Posterior cingulate gyrus (tissue), 11 donors: ENCODE data around the gene HAUS5.
"Not testable (repeated sequence)": the region's sequence is repeated elsewhere in the genome, so short reads cannot be mapped to it uniquely, and the experiment has no call there.

Experiments
- DNase-seq, 10 donors: peaks; one replicate each; pipeline versions ENCODE4 v3.0.0 to v3.0.0-alpha.2; 2020 to 2021; ENCODE audit warnings: mixed read lengths in 3 of 10
- intact Hi-C: fragments of 100-400 bp; cut with DNase I; formaldehyde crosslinking; loops from one replicate; pipeline ENCODE4 v1.15.1; 2023

Gene HAUS5

DNA sequence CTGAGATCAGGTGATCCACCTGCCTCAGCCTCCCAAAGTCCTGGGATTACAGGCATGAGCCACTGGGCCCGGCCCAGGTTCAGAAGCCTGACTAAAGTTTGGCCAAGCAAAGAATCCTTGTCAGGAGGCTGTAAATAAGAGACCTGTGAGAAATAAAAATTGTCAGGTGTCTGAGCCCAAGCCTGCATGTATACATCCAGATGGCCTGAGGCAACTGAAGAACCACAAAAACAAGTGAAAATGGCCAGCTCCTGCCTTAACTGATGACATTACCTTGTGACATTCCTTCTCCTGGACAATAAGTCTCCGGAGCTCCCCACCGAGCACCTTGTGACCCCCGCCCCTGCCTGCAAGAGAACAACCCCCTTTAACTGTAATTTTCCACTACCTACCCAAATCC, 8.1 kb upstream of the HAUS5 start:
- DNase-seq, intact Hi-C loops: not testable (repeated sequence)

DNA sequence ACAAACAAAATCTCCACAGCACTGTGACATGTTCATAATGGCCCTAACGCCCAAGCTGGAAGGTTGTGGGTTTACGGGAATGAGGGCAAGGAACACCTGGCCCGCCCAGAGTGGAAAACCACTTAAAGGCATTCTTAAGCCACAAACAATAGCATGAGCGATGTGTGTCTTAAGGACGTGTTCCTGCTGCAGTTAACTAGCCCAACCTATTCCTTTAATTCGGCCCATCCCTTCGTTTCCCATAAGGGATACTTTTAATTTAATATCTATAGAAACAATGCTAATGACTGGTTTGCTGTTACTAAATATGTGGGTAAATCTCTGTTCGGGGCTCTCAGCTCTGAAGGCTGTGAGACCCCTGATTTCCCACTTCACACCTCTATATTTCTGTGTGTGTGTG, 5.4 kb upstream of the HAUS5 start:
- DNase-seq = peak in 1 of 10 donors; percentile 11
- intact Hi-C loops = not testable (repeated sequence)

DNA sequence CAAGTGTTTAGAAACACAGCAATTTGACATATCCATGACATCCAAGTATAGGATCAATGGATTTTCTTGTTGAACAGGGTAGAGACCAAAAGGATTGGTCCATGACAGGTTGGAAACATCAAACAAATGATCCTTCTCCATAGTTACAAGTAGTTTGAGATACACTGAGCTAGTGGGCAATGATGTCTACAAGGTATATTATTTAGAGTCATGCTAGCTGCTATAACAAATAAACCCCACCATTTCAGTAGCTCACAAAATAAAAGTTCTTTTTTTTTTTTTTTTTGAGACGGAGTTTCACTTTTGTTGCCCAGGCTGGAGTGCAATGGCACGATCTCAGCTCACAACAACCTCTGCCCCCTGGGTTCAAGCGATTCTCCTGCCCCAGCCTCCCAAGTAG, 4.9 kb upstream of the HAUS5 start:
- intact Hi-C loops = loop anchor here (2.0 kb wide), 1 partner anchor 59 kb away; no protein-coding TSS in a partner anchor
- DNase-seq = peak in 1 of 10 donors; percentile 4

DNA sequence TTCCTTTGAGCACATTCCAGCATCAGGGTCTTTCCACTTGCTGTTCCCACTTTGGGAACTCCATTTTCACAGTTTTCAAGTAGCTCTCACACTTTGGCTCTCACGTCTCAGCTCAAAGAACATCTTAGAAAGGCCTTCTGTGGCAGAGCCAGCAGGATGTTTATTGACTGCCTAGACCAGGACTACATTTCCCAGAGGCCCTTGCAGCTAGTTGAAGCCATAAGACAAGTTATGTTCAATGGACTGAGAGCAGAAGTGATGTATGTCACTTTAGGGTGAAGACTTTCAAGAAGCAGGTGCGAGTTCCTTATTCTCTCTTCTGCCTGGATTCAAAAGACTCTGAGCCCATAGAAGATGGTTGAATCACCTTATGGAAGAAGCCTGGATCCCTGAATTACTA, 4.3 kb upstream of the HAUS5 start:
- intact Hi-C loops = loop anchor here (2.0 kb wide), 1 partner anchor 59 kb away; no protein-coding TSS in a partner anchor
- no peak for DNase-seq

DNA sequence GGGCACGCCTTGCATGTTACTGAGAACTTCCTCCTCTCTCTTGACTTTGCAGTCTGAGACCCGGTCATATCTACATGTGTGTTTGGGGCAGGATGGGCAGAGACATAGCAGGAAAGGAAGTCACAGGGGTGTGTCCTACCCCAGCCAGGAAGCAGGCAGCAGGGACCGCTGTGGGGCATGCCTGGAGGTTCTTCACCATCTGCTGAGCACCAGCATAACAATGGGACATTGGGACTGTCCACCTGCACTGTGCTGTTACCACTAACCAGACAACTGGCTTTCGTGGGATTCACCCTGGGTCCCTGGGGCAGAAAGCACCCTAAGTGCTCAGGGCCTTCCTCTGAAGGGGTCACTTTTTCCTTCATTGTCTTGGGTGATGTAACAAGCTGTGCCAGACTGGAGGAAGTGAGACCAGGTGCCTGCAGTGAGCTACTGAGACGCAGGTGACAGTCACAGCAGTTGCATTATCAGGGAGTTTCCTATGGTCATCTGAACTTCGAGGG, 2.6 kb upstream of the HAUS5 start:
- intact Hi-C loops = loop anchor here (2.0 kb wide), 1 partner anchor 61 kb away; no protein-coding TSS in a partner anchor
- peak in 1 of 10 donors; percentile 33 for DNase-seq

DNA sequence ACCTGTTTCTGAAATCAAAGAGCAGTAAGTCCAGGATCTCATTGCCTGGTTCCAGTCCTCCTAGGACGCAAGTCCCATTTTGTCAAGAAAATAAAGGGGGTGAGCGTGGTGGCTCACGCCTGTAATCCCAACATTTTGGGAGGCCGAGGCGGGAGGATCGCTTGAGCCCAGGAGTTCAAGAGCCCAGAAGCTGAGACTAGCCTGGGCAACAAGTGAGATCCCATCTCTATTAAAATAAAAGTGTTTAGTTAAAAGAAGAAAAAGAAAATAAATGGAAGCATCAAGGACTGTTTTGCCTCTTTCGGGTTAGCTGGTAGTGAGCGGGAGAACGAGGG, 344 bp upstream of the HAUS5 start:
- intact Hi-C loops = loop anchor here (2.0 kb wide), 1 partner anchor 17 kb away; the partner anchor contains the start of gene RBM42
- DNase-seq = peak in 1 of 10 donors; percentile 59

DNA sequence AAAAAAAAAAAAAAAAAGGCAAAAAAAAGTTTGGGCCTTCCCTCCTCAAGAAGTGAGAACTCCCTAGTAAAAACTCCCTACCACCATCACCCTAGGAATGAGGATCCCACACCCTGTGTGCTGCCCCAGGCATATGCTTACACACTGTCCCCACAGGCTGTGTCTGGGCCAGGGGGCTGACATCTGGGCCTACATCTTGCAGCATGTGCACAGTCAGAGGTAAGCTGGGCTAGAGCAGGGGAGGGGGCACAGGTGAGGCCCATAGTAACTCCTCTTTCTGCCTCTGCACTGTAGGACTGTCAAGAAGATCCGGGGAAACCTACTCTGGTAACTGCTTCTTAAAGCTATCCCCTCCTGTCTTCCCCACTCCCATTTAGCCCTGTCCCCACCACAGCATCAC, 1.0 kb downstream of the HAUS5 start:
- intact Hi-C loops = loop anchor here (2.0 kb wide), 1 partner anchor 15 kb away; the partner anchor contains the start of gene RBM42
- DNase-seq = peak in 1 of 10 donors; percentile 68

DNA sequence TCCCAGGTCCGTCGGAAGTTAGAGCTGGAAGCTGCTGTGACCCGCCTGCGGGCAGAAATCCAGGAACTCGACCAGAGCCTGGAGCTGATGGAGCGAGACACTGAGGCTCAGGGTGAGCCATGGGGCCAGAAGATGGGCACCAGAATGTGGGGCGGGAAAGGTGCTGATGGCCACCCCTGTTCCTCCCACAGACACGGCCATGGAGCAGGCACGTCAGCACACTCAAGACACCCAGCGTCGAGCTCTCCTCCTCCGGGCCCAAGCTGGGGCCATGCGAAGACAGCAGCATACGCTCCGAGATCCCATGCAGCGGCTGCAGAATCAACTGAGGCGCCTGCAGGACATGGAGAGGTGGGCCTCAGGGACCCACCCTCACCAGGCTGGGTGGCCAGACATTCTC, 2.5 kb downstream of the HAUS5 start:
- intact Hi-C loops = no loop called here
- peak in 1 of 10 donors; percentile 74 for DNase-seq

DNA sequence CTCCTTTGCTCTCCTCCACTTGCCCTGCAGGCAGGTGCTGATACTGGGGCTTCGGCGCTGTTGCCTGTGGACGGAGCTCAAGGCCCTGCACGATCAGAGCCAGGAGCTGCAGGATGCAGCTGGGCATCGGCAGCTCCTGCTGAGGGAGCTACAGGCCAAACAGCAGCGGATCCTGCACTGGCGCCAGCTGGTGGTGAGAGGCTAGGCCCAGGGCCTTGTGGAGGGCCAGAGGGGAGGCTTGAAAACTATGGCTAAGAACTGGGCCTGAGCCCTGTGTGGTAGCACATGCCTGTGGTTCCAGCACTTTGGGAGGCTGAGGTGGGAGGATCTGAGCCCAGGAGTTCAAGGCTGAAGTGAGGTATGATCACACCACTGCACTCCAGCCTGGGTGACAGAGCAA, 6.3 kb downstream of the HAUS5 start:
- DNase-seq = peak in 1 of 10 donors; percentile 75
- intact Hi-C loops = no loop called here

DNA sequence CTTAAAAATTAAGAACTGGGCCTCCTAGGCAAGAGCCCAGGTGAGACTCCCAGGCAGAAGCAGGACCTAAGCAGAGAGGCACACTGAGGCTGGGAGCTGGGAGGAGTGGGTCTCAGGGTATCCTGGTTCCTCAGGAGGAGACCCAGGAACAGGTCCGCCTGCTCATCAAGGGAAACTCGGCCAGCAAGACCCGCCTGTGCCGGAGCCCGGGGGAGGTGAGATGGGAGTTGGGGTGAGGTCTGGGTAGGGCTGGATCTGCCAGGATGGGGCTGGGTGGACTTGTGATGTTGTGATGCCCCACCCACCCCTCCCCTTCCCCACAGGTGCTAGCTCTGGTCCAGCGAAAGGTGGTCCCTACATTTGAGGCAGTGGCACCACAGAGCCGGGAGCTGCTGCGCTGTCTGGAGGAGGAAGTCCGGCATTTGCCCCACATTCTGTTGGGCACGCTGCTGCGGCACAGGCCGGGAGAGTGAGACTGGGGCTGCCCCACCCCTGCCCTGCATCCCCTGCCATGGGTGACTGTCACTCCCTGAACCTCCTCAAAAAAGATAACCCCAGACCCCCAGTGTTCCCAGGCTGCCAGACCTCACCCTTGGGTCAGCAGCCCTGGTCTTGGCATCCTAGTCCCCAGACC, 6.9 kb downstream of the HAUS5 start:
- peak in 1 of 10 donors; percentile 55 for DNase-seq
- intact Hi-C loops = no loop called here

DNA sequence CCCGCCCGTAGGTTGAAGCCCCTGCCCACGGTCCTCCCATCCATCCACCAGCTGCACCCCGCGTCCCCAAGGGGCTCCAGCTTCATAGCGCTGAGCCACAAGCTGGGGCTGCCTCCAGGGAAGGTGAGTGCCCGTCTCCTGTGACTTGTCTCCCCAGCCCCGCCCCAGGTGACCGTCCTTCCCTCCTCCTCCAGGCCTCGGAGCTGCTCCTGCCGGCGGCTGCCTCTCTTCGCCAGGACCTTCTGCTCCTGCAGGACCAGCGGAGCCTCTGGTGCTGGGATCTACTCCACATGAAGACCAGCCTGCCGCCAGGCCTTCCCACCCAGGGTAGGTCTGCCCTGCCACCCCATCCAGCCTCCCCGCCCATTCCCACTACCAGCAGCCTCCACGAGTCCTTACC, 7.5 kb downstream of the HAUS5 start:
- DNase-seq = peak in 1 of 10 donors; percentile 81
- intact Hi-C loops = no loop called here

DNA sequence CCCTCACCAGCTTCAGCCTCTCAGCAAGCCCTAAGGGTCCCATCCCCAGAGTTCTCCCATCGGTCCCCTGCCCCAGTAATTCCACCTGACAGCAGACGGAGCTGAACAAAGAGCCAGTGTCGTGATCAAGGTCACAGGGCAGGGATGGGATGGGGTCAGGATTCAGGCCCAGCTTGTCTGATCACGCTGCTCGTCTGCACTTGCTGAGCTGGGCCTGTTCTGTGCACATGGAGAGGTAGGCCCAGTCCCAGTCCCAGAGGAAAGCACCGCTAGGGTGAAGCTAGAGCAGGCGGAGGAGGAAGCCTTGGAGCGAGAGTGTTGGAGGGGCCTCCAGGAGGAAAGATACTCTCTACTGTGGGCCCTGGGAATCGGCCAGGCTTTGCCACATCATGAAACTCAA, 9.2 kb downstream of the HAUS5 start:
- intact Hi-C loops = no loop called here
- peak in 2 of 10 donors; percentile 18 to 67 for DNase-seq

DNA sequence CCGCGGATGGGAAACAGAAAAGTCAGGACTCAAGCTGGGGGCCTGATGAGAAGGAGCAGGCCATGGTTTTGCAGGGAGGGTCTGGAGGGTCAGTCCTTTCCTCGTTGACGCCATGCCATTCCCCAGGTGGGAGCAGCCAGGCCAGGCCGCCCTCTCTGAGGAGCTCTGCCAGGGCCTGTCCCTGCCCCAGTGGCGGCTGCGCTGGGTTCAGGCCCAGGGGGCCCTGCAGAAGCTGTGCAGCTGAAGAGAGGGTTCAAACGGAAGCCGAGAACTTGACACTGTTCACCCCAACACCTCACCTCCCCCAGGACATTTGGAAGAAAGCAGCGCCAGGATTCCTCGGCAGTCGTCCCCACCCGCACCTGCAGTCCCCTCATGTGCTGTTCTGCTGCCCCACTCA, 10.2 kb downstream of the HAUS5 start:
- intact Hi-C loops = no loop called here

DNA sequence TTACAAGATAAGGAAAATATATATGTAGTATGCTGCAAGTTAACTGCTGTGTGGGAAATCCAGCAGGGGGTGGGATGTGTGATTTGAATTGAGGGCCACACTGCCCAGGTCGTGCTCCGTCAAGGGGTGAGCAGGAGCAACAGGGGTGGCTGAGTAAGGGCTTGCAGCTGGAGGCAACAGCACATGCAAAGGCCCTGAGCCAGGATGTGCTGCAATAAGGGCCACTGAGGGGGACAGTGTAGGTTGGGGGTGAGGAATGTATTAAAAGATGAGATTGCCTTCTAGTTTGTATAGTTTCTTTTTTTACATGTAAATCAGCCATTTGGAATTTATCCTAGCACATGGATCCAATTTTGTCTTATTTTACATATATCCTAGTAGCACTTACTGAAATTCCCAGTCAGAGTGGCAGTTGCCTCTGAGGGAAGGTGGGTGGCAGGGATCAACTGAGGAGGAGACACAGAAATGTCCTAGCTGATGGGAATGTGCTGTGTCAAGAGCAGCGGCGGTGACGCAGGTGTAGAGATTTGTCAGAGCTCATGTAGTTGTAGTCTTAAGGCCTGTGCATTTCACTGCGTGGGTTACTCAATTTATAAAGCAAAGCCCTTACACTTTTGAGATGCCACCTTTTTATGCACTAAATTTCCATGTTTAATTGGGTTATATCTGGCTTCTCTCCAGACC, 10.9 kb downstream of the HAUS5 start:
- peak in 4 of 10 donors; percentile 19 to 90 (median 56) for DNase-seq
- intact Hi-C loops = no loop called here

More for the DNA sequence above, 10.2 kb downstream of the HAUS5 start:
- peak in 1 of 10 donors; percentile 47 for DNase-seq

DNA sequence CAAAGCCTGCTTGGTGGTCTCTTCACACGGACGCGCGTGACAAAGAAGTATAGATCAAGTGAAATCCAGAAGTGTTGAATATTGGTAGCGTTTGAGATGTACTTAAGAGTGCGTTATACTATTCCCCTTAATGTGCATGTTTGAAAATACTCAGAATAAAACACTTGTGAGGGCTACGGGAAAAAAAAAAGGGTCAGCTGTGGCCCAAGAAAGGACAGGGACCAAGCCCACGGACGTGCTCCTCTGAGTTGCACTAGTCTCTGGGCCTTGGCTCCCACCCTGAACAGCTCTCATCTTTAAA, 15.7 kb downstream of the HAUS5 start:
- intact Hi-C loops = loop anchor here (2.0 to 5.0 kb wide), 2 partner anchors 15 to 81 kb away; partner anchors contain the start of genes HAUS5 and TMEM147
- no peak for DNase-seq

DNA sequence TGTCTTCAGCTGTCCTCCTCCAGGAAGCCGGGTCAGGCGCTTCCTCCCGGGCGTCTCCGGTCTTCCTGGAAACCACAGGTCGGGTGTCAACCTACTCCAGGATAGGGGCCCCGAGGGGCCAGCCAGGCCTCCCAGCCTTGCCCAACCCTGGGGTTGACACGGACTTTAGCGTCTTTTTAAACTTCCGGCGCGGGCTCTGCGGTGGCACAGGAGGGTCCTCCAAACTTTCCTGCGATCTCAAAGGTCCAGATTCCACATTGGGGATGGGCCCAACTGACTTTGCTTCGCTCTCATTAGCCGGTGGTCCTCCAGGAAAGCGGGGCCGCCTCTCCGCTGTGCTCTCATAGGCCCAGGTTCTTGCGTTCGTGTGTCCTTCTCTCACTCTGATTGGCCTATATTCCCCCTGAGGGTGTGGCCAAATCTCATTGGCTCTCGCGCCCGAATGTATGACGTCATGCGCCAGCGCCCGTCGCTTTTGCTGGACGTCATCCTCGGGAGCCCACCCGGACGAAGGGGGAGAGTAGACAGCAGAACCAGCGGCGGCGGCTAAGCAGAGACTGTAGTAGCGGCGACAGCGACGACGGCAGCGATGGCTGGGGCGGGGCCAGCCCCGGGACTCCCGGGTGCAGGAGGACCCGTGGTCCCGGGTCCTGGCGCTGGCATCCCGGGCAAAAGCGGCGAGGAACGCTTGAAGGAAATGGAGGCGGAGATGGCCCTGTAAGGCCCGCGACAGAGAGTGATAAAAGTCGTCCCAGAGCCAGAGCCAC, 16.2 kb downstream of the HAUS5 start, which contains the start of gene RBM42:
TSS of gene RBM42 (plus strand) at position 472 of the 767 bp plus-strand sequence. CDS start at position 590, 118 bp downstream.
- intact Hi-C loops = loop anchor here (2.0 to 5.0 kb wide), 2 partner anchors 16 to 81 kb away; partner anchors contain the start of genes HAUS5 and TMEM147
- peak; percentile 90 to 99 (median 94) for DNase-seq

DNA sequence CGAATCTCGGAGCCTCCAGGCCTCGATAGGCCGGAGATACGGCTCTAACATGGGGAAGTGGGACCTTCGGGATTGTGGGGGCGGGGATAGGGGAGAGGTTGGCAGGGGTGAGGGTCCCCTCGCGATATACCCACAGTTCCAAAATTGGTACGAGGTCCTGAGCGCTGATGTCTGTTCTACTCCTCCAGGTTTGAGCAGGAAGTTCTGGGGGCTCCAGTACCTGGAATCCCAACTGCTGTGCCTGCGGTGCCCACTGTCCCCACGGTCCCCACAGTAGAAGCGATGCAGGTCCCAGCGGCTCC, 16.7 kb downstream of the HAUS5 start:
- intact Hi-C loops = loop anchor here (2.0 to 5.0 kb wide), 2 partner anchors 16 to 82 kb away; partner anchors contain the start of genes HAUS5 and TMEM147
- DNase-seq = no peak

DNA sequence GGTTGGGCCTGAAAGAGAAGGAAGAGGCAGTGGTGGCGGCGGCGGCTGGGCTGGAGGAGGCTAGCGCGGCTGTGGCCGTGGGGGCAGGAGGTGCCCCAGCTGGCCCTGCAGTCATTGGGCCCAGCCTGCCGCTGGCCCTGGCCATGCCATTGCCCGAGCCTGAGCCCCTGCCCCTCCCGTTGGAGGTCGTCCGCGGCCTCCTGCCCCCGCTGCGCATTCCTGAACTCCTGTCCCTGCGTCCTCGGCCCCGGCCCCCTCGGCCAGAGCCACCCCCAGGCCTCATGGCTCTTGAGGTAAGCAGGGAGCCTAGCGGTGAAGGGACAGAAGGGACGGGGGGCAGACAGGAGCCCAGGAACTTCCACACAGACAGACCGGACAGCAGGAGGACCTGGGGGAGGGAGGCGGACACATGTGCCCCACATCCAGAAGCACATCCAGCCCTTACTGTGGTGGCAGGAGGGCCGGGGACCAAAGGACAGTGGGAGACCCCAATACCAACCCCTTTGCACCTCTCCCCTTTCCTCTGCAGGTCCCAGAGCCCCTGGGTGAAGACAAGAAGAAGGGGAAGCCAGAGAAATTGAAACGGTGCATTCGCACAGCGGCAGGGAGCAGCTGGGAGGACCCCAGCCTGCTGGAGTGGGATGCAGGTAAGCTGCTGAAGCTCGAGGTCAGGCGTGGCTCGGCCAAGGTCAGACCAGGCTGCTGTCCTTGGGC, 21.3 kb downstream of the HAUS5 start:
- intact Hi-C loops = no loop called here
- no peak for DNase-seq

DNA sequence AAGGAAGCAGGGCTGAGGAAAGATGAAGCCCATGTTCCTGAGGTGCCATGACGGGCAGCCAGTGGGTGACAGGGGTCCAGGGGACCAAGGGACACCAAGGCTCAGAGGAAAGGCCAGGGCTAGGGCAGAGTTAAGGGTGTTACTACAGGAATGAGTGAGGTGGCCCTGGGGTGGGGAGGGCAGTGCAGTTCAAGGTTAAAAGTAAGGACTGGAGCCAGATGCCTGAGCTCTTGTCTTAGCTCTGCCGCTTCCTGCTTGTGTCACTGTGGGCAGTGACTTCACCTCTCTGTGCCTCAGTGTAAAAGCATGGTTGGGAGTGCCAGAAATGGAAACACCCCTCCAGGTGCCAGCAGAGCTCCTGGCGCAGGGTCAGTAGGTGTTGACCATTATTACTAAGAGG, 24.1 kb downstream of the HAUS5 start:
- DNase-seq = no peak
- intact Hi-C loops = no loop called here

DNA sequence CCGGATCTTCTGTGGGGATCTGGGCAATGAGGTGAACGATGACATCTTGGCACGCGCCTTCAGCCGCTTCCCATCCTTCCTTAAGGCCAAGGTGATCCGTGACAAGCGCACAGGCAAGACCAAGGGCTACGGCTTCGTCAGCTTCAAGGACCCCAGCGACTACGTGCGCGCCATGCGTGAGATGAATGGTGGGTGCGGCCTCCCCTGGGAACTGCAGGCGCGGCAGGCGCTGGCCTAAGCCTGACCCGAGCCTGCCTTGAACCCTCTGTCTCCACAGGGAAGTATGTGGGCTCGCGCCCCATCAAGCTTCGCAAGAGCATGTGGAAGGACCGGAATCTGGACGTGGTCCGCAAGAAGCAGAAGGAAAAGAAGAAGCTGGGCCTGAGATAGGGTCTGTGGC, 24.6 kb downstream of the HAUS5 start:
- intact Hi-C loops = no loop called here
- DNase-seq = no peak
